Neural progenitor cell (in vitro differentiated cells): ENCODE measurements around the gene MSI2. TPM values are rescaled to one million over a fixed set of nuclear protein-coding genes. Genes with fewer than 3 reads are reported as not detected.
A peak's percentile ranks its signal among the peaks of the same experiment; 100 is the strongest.

Source experiments
- DNase-seq: peaks from one replicate; pipeline ENCODE4 v3.0.0-alpha.2; 2016; ENCODE audit warnings: low spot score
- H2AFZ ChIP-seq: fragments of 200-600 bp; sonication (generic); replicated peaks from 2 replicates; pipeline ENCODE4 v1.6.1; 2016; ENCODE audit warnings: antibody characterized with exemption
- H3F3A ChIP-seq: fragments of 200-600 bp; sonication (generic); 2 replicates; pipeline ENCODE4 v1.6.1; 2016; ENCODE audit warnings: antibody characterized with exemption, low read depth
- H3K27ac ChIP-seq: fragments of 200-600 bp; sonication (generic); 2 replicates; pipeline ENCODE4 v1.5.1; 2016; ENCODE audit warnings: mild to moderate bottlenecking
- H3K27me3 ChIP-seq: fragments of 200-600 bp; sonication (generic); 2 replicates; pipeline ENCODE4 v1.6.1; 2016; ENCODE audit warnings: mild to moderate bottlenecking, moderate library complexity
- H3K36me3 ChIP-seq: fragments of 200-600 bp; sonication (generic); 2 replicates; pipeline ENCODE4 v1.5.1; 2016
- H3K4me1 ChIP-seq: fragments of 200-600 bp; sonication (generic); 2 replicates; pipeline ENCODE4 v1.6.1; 2016; ENCODE audit warnings: mixed run types
- H3K4me2 ChIP-seq: fragments of 200-600 bp; sonication (generic); 2 replicates; pipeline ENCODE4 v1.6.1; 2016
- H3K4me3 ChIP-seq: fragments of 200-600 bp; sonication (generic); 2 replicates; pipeline ENCODE4 v1.5.1; 2016
- H3K79me2 ChIP-seq: fragments of 200-600 bp; sonication (generic); 2 replicates; pipeline ENCODE4 v1.6.1; 2016; ENCODE audit warnings: low read depth
- H3K9ac ChIP-seq: fragments of 200-600 bp; sonication (generic); 2 replicates; pipeline ENCODE4 v1.6.1; 2016
- H3K9me3 ChIP-seq: fragments of 200-600 bp; sonication (generic); 2 replicates; pipeline ENCODE4 v1.5.1; 2016; ENCODE audit warnings: low read depth
- H4K20me1 ChIP-seq: fragments of 200-600 bp; sonication (generic); 2 replicates; pipeline ENCODE4 v1.6.1; 2016; ENCODE audit warnings: low read depth
- H3K27ac Mint-ChIP-seq: 3 replicates; pipeline ENCODE4 v1.8.0; 2021; ENCODE audit warnings: mixed read lengths
- H3K27me3 Mint-ChIP-seq: 2 replicates; pipeline ENCODE4 v1.8.0; 2022; ENCODE audit warnings: low read depth, mild to moderate bottlenecking, inconsistent platforms, moderate library complexity, mixed read lengths; ENCODE audit not compliant: insufficient read depth
- H3K36me3 Mint-ChIP-seq: 3 replicates; pipeline ENCODE4 v1.8.0; 2021; ENCODE audit warnings: mixed read lengths
- H3K4me1 Mint-ChIP-seq: 3 replicates; pipeline ENCODE4 v1.8.0; 2021; ENCODE audit warnings: mixed read lengths
- H3K4me3 Mint-ChIP-seq: 3 replicates; pipeline ENCODE4 v1.8.0; 2021; ENCODE audit warnings: mild to moderate bottlenecking, moderate library complexity, mixed read lengths
- H3K9me3 Mint-ChIP-seq: 3 replicates; pipeline ENCODE4 v1.8.0; 2020; ENCODE audit warnings: mixed read lengths
- EZH2 ChIP-seq: fragments of 200-600 bp; sonication (generic); IDR thresholded peaks from 2 replicates; pipeline ENCODE4 v1.6.1; 2017; ENCODE audit warnings: antibody characterized with exemption, mild to moderate bottlenecking, moderate library complexity
- EZH2phosphoT487 ChIP-seq: fragments of 200-600 bp; sonication (generic); IDR thresholded peaks from 2 replicates; pipeline ENCODE4 v1.6.1; 2017; ENCODE audit warnings: antibody characterized with exemption
- total RNA-seq: library from RNA; depleted of rRNA; stranded (reverse); fragments of >200 nt; gene quantifications from 2 replicates; pipeline ENCODE4 v1.2.3, GENCODE V29; 2015; ENCODE audit warnings: low replicate concordance
- TF ChIP-seq, protein P1 (sequence below): fragments of 200-600 bp; sonication (generic); IDR thresholded peaks from 2 replicates; pipeline ENCODE4 v1.5.1; 2017; ENCODE audit warnings: antibody characterized with exemption, mild to moderate bottlenecking

MSI2 gene
- total RNA-seq, 1 donor from 2014 or later: 96.9 TPM

DNA sequence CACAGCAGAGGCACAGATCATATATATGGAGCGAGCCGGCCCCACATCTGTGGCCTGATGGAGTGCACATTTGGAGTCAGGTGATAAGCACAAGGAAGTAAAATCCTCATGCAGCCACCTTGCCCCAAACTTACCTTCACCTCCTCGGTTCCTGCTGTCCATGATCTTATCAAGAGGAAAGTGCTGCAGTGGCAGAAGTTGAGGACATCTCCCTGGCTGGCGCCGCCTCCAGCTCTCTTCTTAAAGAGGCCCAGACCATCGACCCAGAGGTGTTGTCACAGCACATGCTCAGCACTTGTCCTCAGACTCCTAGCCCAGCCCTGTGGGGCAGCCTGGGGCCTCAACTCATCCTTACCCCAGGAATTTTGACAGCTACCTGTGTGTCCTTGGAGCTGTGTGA lies 276.2 kb downstream of the MSI2 start:
- Histone ChIP-seq H2AFZ (no peak overlapping the region), H3K79me2 (peaks cover 80% of the 10 kb centered on the region), H3K27me3 (no peaks in the 10 kb centered on the region), H3K4me2 (no peak overlapping the region), H3K9me3 (no peaks in the 10 kb centered on the region), H3K4me3 (no peak overlapping the region), H4K20me1 (peaks cover 56% of the 10 kb centered on the region), H3K36me3 (no peaks in the 10 kb centered on the region), H3K9ac (no peak overlapping the region), H3K27ac (no peak overlapping the region), H3F3A (peaks cover 35% of the 10 kb centered on the region), H3K4me1 (peaks cover 74% of the 10 kb centered on the region)
- no peak for DNase-seq
- H3K9me3 Mint-ChIP-seq: no peaks in the 10 kb centered on the region
- no peak overlapping the region for H3K4me3 Mint-ChIP-seq
- peaks cover 6% of the 10 kb centered on the region for H3K27me3 Mint-ChIP-seq
- peak overlapping the region; percentile 76 for H3K27ac Mint-ChIP-seq
- no peak for TF ChIP-seq EZH2phosphoT487
- TF ChIP-seq, protein P1, sequence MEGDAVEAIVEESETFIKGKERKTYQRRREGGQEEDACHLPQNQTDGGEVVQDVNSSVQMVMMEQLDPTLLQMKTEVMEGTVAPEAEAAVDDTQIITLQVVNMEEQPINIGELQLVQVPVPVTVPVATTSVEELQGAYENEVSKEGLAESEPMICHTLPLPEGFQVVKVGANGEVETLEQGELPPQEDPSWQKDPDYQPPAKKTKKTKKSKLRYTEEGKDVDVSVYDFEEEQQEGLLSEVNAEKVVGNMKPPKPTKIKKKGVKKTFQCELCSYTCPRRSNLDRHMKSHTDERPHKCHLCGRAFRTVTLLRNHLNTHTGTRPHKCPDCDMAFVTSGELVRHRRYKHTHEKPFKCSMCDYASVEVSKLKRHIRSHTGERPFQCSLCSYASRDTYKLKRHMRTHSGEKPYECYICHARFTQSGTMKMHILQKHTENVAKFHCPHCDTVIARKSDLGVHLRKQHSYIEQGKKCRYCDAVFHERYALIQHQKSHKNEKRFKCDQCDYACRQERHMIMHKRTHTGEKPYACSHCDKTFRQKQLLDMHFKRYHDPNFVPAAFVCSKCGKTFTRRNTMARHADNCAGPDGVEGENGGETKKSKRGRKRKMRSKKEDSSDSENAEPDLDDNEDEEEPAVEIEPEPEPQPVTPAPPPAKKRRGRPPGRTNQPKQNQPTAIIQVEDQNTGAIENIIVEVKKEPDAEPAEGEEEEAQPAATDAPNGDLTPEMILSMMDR: no peak
- no peak for TF ChIP-seq EZH2
- peaks cover 45% of the 10 kb centered on the region for H3K4me1 Mint-ChIP-seq
- H3K36me3 Mint-ChIP-seq: peaks cover 25% of the 10 kb centered on the region

DNA sequence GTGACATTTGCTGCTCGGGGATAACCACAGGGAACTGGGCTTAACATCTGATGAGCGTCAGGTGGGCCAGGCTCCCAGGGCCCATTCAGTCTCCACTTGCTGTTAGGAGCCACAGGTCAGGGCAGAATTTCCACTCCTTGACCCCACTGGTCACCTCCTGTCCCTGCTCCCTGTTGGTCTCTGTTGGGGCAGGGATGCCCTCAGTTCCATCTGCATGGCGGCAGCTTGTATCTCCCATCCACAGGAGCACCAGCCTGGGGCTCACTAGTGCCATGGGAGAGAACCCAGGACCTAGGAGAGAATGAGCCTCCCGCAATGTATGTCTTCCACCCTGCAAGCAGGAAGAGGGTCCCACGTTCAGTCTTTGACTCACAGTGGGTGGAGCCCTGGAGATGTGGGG lies 276.6 kb downstream of the MSI2 start:
- Histone ChIP-seq H3K27ac (no peak overlapping the region), H3K27me3 (no peaks in the 10 kb centered on the region), H3K36me3 (no peaks in the 10 kb centered on the region), H3K9me3 (no peaks in the 10 kb centered on the region), H2AFZ (no peak overlapping the region), H3K4me1 (peaks cover 74% of the 10 kb centered on the region), H3K79me2 (peaks cover 80% of the 10 kb centered on the region), H3K4me2 (no peak overlapping the region), H4K20me1 (peaks cover 56% of the 10 kb centered on the region), H3K9ac (no peak overlapping the region), H3K4me3 (no peak overlapping the region), H3F3A (peaks cover 35% of the 10 kb centered on the region)
- peaks cover 25% of the 10 kb centered on the region for H3K36me3 Mint-ChIP-seq
- H3K4me3 Mint-ChIP-seq: peak overlapping the region; percentile 30
- TF ChIP-seq EZH2phosphoT487: no peak
- TF ChIP-seq EZH2: no peak
- TF ChIP-seq, protein P1: no peak
- peaks cover 6% of the 10 kb centered on the region for H3K27me3 Mint-ChIP-seq
- H3K9me3 Mint-ChIP-seq: no peaks in the 10 kb centered on the region
- peaks cover 49% of the 10 kb centered on the region for H3K4me1 Mint-ChIP-seq
- DNase-seq: no peak
- H3K27ac Mint-ChIP-seq: peak overlapping the region; percentile 86

DNA sequence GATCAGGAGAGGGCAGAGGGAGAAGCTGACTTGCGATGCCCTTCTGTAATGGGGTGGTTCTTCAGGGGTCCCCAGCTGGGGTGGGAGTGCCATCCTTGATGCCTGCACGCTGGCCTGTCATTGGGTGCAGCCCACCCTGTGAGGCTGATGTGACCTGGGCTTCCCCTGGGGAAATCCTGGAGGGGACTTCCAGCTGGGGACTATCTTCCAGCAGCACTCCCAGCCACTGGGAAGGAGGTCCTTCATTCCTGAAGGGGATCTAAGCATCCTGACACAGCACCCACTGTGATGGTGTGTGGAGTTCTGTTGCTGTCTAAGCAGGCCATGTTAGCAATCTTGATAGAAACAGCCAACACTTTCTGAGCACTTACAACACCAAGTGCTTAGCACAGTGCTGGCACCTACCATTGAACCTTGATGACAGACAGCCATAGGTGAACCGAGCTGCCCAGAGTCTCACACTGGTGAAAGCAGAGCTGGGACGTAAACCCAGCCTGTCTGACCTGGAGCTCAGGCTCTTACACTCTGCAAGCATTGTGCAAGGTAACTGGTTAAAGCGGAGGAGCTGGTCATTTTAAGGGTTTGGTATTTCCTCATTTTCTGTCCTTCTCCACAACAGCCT lies 277.5 kb downstream of the MSI2 start:
- no peaks in the 10 kb centered on the region for H3K36me3 ChIP-seq
- no peaks in the 10 kb centered on the region for H3K27me3 ChIP-seq
- peaks cover 74% of the 10 kb centered on the region for H3K4me1 ChIP-seq
- peaks cover 76% of the 10 kb centered on the region for H3K79me2 ChIP-seq
- H3K27ac ChIP-seq: no peak overlapping the region
- DNase-seq: no peak
- H3K4me1 Mint-ChIP-seq: peaks cover 57% of the 10 kb centered on the region
- H3F3A ChIP-seq: peaks cover 35% of the 10 kb centered on the region
- no peak overlapping the region for H3K4me2 ChIP-seq
- no peaks in the 10 kb centered on the region for H3K9me3 ChIP-seq
- no peaks in the 10 kb centered on the region for H3K9me3 Mint-ChIP-seq
- no peak overlapping the region for H3K4me3 ChIP-seq
- no peak overlapping the region for H3K4me3 Mint-ChIP-seq
- TF ChIP-seq EZH2: no peak
- TF ChIP-seq, protein P1: no peak
- TF ChIP-seq EZH2phosphoT487: no peak
- no peak overlapping the region for H2AFZ ChIP-seq
- H4K20me1 ChIP-seq: peaks cover 56% of the 10 kb centered on the region
- H3K27me3 Mint-ChIP-seq: peaks cover 9% of the 10 kb centered on the region
- peaks cover 25% of the 10 kb centered on the region for H3K36me3 Mint-ChIP-seq
- H3K9ac ChIP-seq: no peak overlapping the region
- peak overlapping the region; percentile 86 for H3K27ac Mint-ChIP-seq
